Upper lobe of right lung (tissue), 1 donor: ENCODE results near the gene PRKN. TPM values are rescaled to one million over a fixed set of nuclear protein-coding genes. Genes with fewer than 3 reads are reported as not detected.

Source experiments
- ATAC-seq: fragments of 200-7000 bp; cut with Tn5 transposase; one replicate; pipeline ENCODE4 v1.9.1; 2020; ENCODE audit warnings: mild to moderate bottlenecking, moderate library complexity
- DNase-seq: peaks from one replicate; pipeline ENCODE4 v3.0.0-alpha.2; 2020
- H3K27ac ChIP-seq: fragments of 200-600 bp; one replicate; pipeline ENCODE4 v1.8.0; 2022
- H3K27me3 ChIP-seq: fragments of 200-600 bp; one replicate; pipeline ENCODE4 v1.8.0; 2022; ENCODE audit warnings: mild to moderate bottlenecking
- H3K36me3 ChIP-seq: fragments of 200-600 bp; one replicate; pipeline ENCODE4 v1.8.0; 2022
- H3K4me1 ChIP-seq: fragments of 200-600 bp; one replicate; pipeline ENCODE4 v1.8.0; 2022
- H3K4me3 ChIP-seq: fragments of 200-600 bp; one replicate; pipeline ENCODE4 v1.8.0; 2022; ENCODE audit warnings: mild to moderate bottlenecking
- H3K9me3 ChIP-seq: fragments of 200-600 bp; one replicate; pipeline ENCODE4 v1.8.0; 2022
- CTCF ChIP-seq: fragments of 200-600 bp; IDR thresholded peaks from one replicate; pipeline ENCODE4 v1.8.0; 2022; ENCODE audit warnings: antibody characterized with exemption
- intact Hi-C: fragments of 100-400 bp; cut with DNase I; formaldehyde crosslinking; loops from one replicate; pipeline ENCODE4 v1.11.0; 2022
- total RNA-seq: library from RNA; stranded (reverse); fragmentation: NEBNext Ultra II Directional; extraction: Animal tissue kit (Norgen Biotek cat#: 25700); gene quantifications from one replicate; pipeline ENCODE4 v1.2.1, GENCODE V29; 2021
- donor health status: DM: no; HTN: yes; CAD: no; lungs with severe emphysema.

The PRKN gene
- total RNA-seq, 1 donor from 2014 or later: 2.7 TPM

- no peak for ATAC-seq
- Histone ChIP-seq H3K36me3 (no peaks in the 10 kb centered on the region), H3K27ac (no peak overlapping the region), H3K4me1 (no peaks in the 10 kb centered on the region), H3K9me3 (no peaks in the 10 kb centered on the region), H3K27me3 (no peaks in the 10 kb centered on the region), H3K4me3 (no peak overlapping the region)
- DNase-seq: no peak
- intact Hi-C loops: no loop called here
- TF ChIP-seq CTCF: no peak
Measured at GRCh38 chr6:161598896-161599295, 1128.7 kb downstream of the PRKN start.

GRCh38 chr6:161596807-161597520 lies 1130.6 kb downstream of the PRKN start:
- DNase-seq (no peak), ATAC-seq (no peak)
- no peak overlapping the region for H3K4me3 ChIP-seq
- H3K4me1 ChIP-seq: no peaks in the 10 kb centered on the region
- H3K27ac ChIP-seq: no peak overlapping the region
- no peak for TF ChIP-seq CTCF
- H3K9me3 ChIP-seq: no peaks in the 10 kb centered on the region
- intact Hi-C loops: no loop called here
- H3K27me3 ChIP-seq: no peaks in the 10 kb centered on the region
- H3K36me3 ChIP-seq: no peaks in the 10 kb centered on the region

GRCh38 chr6:161594412-161594811 lies 1133.2 kb downstream of the PRKN start:
- H3K4me1 ChIP-seq: no peaks in the 10 kb centered on the region
- H3K9me3 ChIP-seq: no peaks in the 10 kb centered on the region
- no peaks in the 10 kb centered on the region for H3K36me3 ChIP-seq
- ATAC-seq: no peak
- no peak for TF ChIP-seq CTCF
- no peak overlapping the region for H3K4me3 ChIP-seq
- no peak for DNase-seq
- H3K27ac ChIP-seq: no peak overlapping the region
- intact Hi-C loops: no loop called here
- no peaks in the 10 kb centered on the region for H3K27me3 ChIP-seq

- Histone ChIP-seq H3K27ac (no peak overlapping the region), H3K27me3 (no peaks in the 10 kb centered on the region), H3K9me3 (no peaks in the 10 kb centered on the region), H3K4me1 (no peaks in the 10 kb centered on the region), H3K4me3 (no peak overlapping the region), H3K36me3 (no peaks in the 10 kb centered on the region)
- TF ChIP-seq CTCF: no peak
- DNase-seq (no peak), ATAC-seq (no peak)
- intact Hi-C loops: no loop called here
Measured at GRCh38 chr6:161590961-161591627, 1136.5 kb downstream of the PRKN start.

GRCh38 chr6:161586887-161587286 lies 1140.7 kb downstream of the PRKN start:
- Histone ChIP-seq H3K4me3 (no peak overlapping the region), H3K9me3 (no peaks in the 10 kb centered on the region), H3K4me1 (no peaks in the 10 kb centered on the region), H3K27ac (no peak overlapping the region), H3K27me3 (no peaks in the 10 kb centered on the region), H3K36me3 (no peaks in the 10 kb centered on the region)
- intact Hi-C loops: no loop called here
- ATAC-seq: no peak
- DNase-seq: no peak
- TF ChIP-seq CTCF: no peak
